HepG2 (cell line): ENCODE results near the gene TUFM. TPM values are rescaled to one million over a fixed set of nuclear protein-coding genes. Genes with fewer than 3 reads are reported as not detected.

ENCODE experiments used
- ATF2 ChIP-seq: sonication (generic); formaldehyde crosslinking; IDR thresholded peaks from 2 replicates; pipeline ENCODE4 v1.4.0; 2020; ENCODE audit warnings: missing genetic modification reagents
- CBX1 ChIP-seq: IDR thresholded peaks from one replicate; pipeline ENCODE4 v1.6.1; 2016; ENCODE audit warnings: antibody characterized with exemption, low read depth
- CREB1 ChIP-seq, 2 experiments: fragments of 450-650 bp in 1 of 2; IDR thresholded peaks; 2 replicates each; pipeline ENCODE4 v1.6.1; 2016 to 2017; ENCODE audit warnings: control low read depth in 1 of 2, mild to moderate bottlenecking in 1 of 2, missing compliant biosample characterization in 1 of 2, missing genetic modification characterization in 1 of 2
- GMEB1 ChIP-seq: sonication (generic); formaldehyde crosslinking; IDR thresholded peaks from 2 replicates; pipeline ENCODE4 v1.5.1; 2020; ENCODE audit warnings: missing genetic modification reagents, mild to moderate bottlenecking, borderline replicate concordance
- GTF3A ChIP-seq: sonication (generic); formaldehyde crosslinking; conservative IDR thresholded peaks from 2 replicates; pipeline ENCODE4 v1.4.0; 2020; ENCODE audit warnings: mild to moderate bottlenecking, missing genetic modification reagents
- HOXA3 ChIP-seq: sonication (generic); formaldehyde crosslinking; IDR thresholded peaks from 2 replicates; pipeline ENCODE4 v1.5.0; 2020; ENCODE audit warnings: missing genetic modification reagents
- IRF2 ChIP-seq: IDR thresholded peaks from 2 replicates; pipeline ENCODE4 v1.6.1; 2018; ENCODE audit warnings: missing genetic modification reagents, missing compliant biosample characterization
- PHF21A ChIP-seq: sonication (generic); formaldehyde crosslinking; IDR thresholded peaks from 2 replicates; pipeline ENCODE4 v1.5.0; 2020; ENCODE audit warnings: mild to moderate bottlenecking, missing genetic modification reagents
- SMAD9 ChIP-seq: sonication (generic); formaldehyde crosslinking; IDR thresholded peaks from 2 replicates; pipeline ENCODE4 v1.5.1; 2020; ENCODE audit warnings: mild to moderate bottlenecking, missing genetic modification reagents
- ZIK1 ChIP-seq: sonication (generic); formaldehyde crosslinking; IDR thresholded peaks from 2 replicates; pipeline ENCODE4 v1.5.0; 2020; ENCODE audit warnings: mild to moderate bottlenecking, low read depth, missing genetic modification reagents, borderline replicate concordance
- ZNF205 ChIP-seq: IDR thresholded peaks from 2 replicates; pipeline ENCODE4 v1.6.1; 2018; ENCODE audit warnings: missing biosample characterization, missing genetic modification reagents
- ZNF337 ChIP-seq: sonication (generic); formaldehyde crosslinking; IDR thresholded peaks from 2 replicates; pipeline ENCODE4 v1.5.1; 2020; ENCODE audit warnings: missing genetic modification reagents, low read depth, mild to moderate bottlenecking, borderline replicate concordance
- ZNF552 ChIP-seq: sonication (generic); formaldehyde crosslinking; IDR thresholded peaks from 2 replicates; pipeline ENCODE4 v1.9.0; 2022; ENCODE audit warnings: missing genetic modification reagents, mild to moderate bottlenecking, borderline replicate concordance
- ZNF644 ChIP-seq: IDR thresholded peaks from 2 replicates; pipeline ENCODE4 v1.6.1; 2016; ENCODE audit warnings: low read depth
- ZNF740 ChIP-seq: sonication (generic); formaldehyde crosslinking; IDR thresholded peaks from 2 replicates; pipeline ENCODE4 v1.4.0; 2020; ENCODE audit warnings: missing genetic modification reagents
- polyA plus RNA-seq, 8 experiments: library from polyadenylated mRNA; depleted of rRNA in 3 of 8; stranded (reverse) in 7 of 8; unstranded in 1 of 8; fragments of >200 nt; fragmentation: Illumina TruSeq in 4 of 8; extraction: Trizol in 4 of 8; gene quantifications; 2 replicates each; pipeline versions ENCODE4 v1.2.1 to v1.2.3, GENCODE V29; 2011 to 2016; ENCODE audit warnings: low read depth in 4 of 8, missing spikeins in 1 of 8, mixed read lengths in 1 of 8; ENCODE audit not compliant: insufficient read depth in 1 of 8
- total RNA-seq, 5 experiments: library from RNA; depleted of rRNA; stranded (reverse); fragments of >200 nt; fragmentation: Illumina TruSeq; extraction: Trizol; gene quantifications; 2 replicates each; pipeline ENCODE4 v1.2.3, GENCODE V29; 2016; ENCODE audit warnings: low read depth in 1 of 5
- TF ChIP-seq, protein P1 (sequence below): IDR thresholded peaks from 2 replicates; pipeline ENCODE4 v1.6.1; 2016; ENCODE audit warnings: low read depth, borderline replicate concordance
- TF ChIP-seq, protein P2 (sequence below): IDR thresholded peaks from 2 replicates; pipeline ENCODE4 v1.6.1; 2018; ENCODE audit warnings: missing genetic modification reagents, mild to moderate bottlenecking, missing compliant biosample characterization
- TF ChIP-seq, protein P3 (sequence below): IDR thresholded peaks from 2 replicates; pipeline ENCODE4 v1.6.1; 2016; ENCODE audit warnings: low read depth, missing genetic modification reagents, missing compliant biosample characterization

TUFM gene
- total and polyA plus RNA-seq, 2 of the 13 experiments (the other 11 are each of a cell fraction or from before 2014, with no cell fraction given), result 206 to 298 TPM

- TF ChIP-seq PHF21A (CRISPR knock-in tag), result peak; percentile 82
- peak; percentile 94; the same call in 1 of the 2 replicates for TF ChIP-seq ZNF337 (CRISPR knock-in tag)
- peak; percentile 82 for TF ChIP-seq HOXA3
- no peak for TF ChIP-seq ZNF205 (CRISPR knock-in tag)
- TF ChIP-seq GMEB1, result peak; percentile 93
- TF ChIP-seq SMAD9 (CRISPR knock-in tag), result no peak
- TF ChIP-seq, protein P1, sequence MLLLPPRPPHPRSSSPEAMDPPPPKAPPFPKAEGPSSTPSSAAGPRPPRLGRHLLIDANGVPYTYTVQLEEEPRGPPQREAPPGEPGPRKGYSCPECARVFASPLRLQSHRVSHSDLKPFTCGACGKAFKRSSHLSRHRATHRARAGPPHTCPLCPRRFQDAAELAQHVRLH (CRISPR knock-in tag), result peak; percentile 50; the same call in 1 of the 2 replicates
- TF ChIP-seq ZIK1 (CRISPR knock-in tag), result no peak; the same call in 1 of the 2 replicates
- TF ChIP-seq ATF2 (CRISPR knock-in tag), result peak; percentile 64; the same call in 1 of the 2 replicates
- TF ChIP-seq IRF2 (CRISPR knock-in tag), result peak; percentile 91; the same call in 1 of the 2 replicates
- TF ChIP-seq CBX1, result peak; percentile 31
- peak; percentile 66 for TF ChIP-seq CREB1 (IDR thresholded peaks at IDR 0.05)
- no peak for TF ChIP-seq CREB1 (CRISPR knock-in tag; IDR thresholded peaks at IDR 0.05)
- no peak for TF ChIP-seq GTF3A (CRISPR knock-in tag)
- TF ChIP-seq, protein P2, sequence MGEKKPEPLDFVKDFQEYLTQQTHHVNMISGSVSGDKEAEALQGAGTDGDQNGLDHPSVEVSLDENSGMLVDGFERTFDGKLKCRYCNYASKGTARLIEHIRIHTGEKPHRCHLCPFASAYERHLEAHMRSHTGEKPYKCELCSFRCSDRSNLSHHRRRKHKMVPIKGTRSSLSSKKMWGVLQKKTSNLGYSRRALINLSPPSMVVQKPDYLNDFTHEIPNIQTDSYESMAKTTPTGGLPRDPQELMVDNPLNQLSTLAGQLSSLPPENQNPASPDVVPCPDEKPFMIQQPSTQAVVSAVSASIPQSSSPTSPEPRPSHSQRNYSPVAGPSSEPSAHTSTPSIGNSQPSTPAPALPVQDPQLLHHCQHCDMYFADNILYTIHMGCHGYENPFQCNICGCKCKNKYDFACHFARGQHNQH (CRISPR knock-in tag), result peak; percentile 59
- peak; percentile 91 for TF ChIP-seq ZNF740 (CRISPR knock-in tag)
- TF ChIP-seq, protein P3, sequence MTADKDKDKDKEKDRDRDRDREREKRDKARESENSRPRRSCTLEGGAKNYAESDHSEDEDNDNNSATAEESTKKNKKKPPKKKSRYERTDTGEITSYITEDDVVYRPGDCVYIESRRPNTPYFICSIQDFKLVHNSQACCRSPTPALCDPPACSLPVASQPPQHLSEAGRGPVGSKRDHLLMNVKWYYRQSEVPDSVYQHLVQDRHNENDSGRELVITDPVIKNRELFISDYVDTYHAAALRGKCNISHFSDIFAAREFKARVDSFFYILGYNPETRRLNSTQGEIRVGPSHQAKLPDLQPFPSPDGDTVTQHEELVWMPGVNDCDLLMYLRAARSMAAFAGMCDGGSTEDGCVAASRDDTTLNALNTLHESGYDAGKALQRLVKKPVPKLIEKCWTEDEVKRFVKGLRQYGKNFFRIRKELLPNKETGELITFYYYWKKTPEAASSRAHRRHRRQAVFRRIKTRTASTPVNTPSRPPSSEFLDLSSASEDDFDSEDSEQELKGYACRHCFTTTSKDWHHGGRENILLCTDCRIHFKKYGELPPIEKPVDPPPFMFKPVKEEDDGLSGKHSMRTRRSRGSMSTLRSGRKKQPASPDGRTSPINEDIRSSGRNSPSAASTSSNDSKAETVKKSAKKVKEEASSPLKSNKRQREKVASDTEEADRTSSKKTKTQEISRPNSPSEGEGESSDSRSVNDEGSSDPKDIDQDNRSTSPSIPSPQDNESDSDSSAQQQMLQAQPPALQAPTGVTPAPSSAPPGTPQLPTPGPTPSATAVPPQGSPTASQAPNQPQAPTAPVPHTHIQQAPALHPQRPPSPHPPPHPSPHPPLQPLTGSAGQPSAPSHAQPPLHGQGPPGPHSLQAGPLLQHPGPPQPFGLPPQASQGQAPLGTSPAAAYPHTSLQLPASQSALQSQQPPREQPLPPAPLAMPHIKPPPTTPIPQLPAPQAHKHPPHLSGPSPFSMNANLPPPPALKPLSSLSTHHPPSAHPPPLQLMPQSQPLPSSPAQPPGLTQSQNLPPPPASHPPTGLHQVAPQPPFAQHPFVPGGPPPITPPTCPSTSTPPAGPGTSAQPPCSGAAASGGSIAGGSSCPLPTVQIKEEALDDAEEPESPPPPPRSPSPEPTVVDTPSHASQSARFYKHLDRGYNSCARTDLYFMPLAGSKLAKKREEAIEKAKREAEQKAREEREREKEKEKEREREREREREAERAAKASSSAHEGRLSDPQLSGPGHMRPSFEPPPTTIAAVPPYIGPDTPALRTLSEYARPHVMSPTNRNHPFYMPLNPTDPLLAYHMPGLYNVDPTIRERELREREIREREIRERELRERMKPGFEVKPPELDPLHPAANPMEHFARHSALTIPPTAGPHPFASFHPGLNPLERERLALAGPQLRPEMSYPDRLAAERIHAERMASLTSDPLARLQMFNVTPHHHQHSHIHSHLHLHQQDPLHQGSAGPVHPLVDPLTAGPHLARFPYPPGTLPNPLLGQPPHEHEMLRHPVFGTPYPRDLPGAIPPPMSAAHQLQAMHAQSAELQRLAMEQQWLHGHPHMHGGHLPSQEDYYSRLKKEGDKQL, result no peak
- 0 out of 2 replicates have a peak, but pooled peaks have one; percentile 7 for TF ChIP-seq ZNF644 (CRISPR knock-in tag)
- TF ChIP-seq ZNF552, result no peak; the same call in 1 of the 2 replicates
Measured at GRCh38 chr16:28823873-28824716, 22.1 kb downstream of the TUFM start (continued).
